Retina (tissue), 1 donor: ENCODE measurements around the gene OR2W3.
A peak's percentile ranks its signal among the peaks of the same experiment; 100 is the strongest.

ENCODE experiments used
- DNase-seq: peaks from one replicate; pipeline ENCODE4 v3.0.0-alpha.2; 2016

Gene OR2W3

DNA sequence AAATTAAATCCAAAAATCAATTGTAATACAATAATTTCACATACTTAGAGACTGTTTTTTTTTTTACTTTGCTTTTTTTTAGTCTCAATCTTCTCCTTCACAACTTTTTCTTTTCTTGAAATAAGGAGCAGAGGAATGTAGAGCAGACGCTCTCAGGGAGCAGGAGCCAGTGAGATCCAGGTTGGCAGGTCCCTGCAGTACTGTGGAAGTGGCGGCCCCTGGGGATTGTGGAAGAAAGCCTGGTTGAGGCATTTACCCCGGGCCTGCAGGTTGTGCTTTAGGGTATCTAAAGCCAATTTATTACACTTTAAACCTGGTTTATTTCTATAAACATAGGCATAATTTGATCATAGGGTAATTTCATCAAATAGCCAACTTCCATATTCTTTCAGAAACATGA, 28.6 kb downstream of the OR2W3 start:
- DNase-seq: no peak

DNA sequence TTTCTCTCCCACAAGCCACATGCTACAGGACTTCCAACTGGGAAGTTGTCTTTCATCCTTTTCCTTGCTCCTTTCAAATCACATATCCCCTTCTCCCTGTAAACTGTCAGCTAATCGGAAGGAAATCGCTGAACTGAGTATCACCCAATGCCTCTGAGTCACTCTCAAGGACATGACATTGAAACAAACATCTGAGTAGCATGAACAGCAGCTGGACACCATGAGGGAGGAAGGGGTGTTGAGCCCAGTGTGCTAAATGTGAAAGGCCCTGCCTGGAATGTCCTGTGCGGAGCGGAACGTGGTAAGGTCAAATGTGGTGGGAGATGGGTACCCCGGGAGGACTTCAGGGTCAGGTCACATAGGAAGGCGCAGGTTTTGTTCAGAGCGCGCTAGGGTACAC, 29.5 kb downstream of the OR2W3 start, which contains the start of gene OR2AJ1:
OR2AJ1 (plus strand) TSS at position 22 of the 400 bp plus-strand sequence. CDS start 8,880 bp downstream, outside the sequence.
- DNase-seq: peak; percentile 21

DNA sequence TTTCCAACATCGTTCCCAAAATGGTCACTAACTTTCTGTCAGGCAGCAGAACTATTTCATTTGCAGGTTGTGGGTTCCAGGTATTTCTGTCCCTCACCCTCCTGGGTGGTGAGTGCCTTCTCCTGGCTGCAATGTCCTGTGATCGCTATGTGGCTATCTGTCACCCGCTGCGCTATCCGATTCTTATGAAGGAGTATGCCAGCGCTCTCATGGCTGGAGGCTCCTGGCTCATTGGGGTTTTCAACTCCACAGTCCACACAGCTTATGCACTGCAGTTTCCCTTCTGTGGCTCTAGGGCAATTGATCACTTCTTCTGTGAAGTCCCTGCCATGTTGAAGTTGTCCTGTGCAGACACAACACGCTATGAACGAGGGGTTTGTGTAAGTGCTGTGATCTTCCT, 38.6 kb downstream of the OR2W3 start:
- no peak for DNase-seq

DNA sequence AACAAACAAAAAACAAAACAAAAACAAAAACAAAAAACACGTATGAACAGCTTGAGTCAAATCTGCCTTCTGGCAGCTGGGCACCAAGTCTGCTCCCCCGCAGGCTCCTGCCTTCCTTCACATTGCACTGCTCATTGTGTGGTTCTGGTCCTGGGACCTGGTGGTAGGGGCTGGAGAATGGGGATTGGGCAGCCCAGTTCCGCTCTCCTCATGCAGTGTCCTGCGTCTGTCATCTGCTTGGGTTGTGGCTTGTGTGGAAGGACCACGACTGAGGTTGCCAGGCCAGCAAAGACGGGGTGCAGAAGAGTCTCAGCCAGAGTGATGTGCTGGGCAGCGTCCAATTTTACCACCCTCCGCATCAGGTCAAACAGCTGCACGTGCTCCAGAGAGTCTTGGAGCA, 40.4 kb downstream of the OR2W3 start:
- no peak for DNase-seq

DNA sequence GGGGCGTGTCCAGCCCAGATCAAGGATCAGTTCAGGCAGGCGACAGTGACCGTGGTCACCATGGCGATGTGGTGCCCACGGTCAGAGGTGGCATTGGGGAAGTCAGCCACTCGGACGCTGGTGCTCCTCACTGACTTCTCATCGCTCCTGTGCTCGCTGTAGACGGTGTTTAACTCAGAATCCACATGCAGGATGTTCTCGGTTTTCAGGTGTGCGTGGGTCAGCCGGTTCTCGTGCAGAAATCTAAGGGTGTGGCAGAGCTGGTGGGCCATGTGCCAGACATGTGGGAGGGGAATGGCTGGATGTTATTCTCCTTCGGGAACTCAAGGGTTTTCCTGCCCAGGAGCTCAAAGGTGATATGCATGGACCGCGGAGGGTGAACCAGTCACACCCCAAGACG, 41.0 kb downstream of the OR2W3 start:
- no peak for DNase-seq

DNA sequence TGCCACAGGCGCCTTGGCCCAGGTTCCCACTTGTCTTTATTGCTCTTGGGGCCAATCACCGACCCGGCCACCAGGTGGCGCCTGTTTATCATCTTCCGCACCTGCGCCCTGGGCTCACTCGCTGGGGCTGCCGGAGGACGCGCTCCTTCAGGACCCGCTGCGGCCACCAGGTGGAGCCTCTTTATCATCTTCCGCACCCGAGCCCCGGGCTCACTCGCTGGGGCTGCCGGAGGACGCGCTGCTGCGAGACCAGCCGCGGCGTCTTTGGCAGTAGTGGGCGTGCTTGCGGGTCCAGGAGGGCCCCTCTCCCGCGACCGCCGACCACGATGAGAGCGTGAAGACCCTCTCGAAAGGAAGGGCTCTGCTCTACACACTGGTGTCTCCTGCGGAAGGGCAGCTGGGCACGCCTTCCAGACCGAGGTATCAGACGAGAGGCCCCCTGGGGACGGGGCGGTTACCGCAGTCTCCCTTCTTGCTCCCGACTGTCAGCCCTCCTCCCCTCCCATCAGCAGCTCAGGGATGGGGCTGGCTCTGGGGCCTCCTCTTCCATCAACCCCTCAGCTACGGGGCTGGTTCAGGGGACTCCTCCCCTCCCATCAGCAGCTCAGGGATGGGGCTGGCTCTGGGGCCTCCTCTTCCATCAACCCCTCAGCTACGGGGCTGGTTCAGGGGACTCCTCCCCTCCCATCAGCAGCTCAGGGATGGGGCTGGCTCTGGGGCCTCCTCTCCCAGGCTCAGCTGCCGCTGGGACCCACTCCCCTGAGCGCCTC, 41.8 kb downstream of the OR2W3 start:
- DNase-seq: peak; percentile 97

DNA sequence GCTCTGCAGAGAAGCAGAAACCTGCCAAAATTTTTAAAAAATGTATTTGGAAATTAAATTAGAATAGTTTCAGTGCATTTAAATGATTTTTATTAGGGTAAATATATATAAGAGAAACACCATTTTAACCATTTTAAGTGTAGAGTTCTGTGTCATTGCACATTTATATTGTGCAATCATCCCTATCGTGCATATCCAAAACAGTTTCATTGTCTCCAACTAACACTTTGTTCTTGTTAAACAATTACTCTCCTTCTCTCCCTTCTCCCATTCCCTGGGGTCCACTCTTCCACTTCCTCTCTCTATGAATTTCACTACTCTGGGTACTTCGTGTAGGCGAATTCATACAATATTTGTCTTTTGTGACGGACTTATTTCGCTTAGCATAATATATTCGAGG, 47.2 kb downstream of the OR2W3 start:
- DNase-seq: no peak
